NCI-H187 (cell line): ENCODE results near the gene POP7.
"Not testable (repeated sequence)": the region's sequence is repeated elsewhere in the genome, so short reads cannot be mapped to it uniquely, and the experiment has no call there.

Experiments used
- DNase-seq, 2 experiments: peaks; one replicate each; lab custom pipeline; 2025; lab: John Stamatoyannopoulos, UW

POP7 gene

DNA sequence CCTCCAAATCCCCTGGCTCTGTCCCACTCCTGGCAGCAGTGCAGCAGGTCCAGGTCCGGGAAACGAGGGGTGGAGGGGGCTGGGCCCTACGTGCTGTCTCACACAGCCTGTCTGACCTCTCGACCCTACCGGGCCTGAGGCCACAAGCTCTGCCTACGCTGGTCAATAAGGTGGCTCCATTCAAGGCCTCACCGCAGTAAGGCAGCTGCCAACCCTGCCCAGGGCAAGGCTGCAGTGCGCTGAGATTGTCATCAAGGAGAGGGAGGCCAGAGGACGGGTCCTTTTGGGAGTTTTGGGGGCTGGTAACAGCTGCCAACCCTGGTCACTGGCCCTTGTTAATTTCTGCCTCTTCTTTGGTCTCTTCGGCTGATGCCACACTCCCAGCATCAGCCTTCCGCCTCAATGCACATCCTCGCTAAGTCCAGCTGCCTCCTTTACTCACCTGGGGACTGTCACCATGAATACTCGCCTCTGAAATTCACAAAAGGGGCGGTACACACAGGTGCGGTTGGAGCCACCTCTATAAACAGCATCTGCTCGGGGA lies 17.9 kb downstream of the POP7 start:
- DNase-seq = no peak

GRCh38 chr7:100724364-100724763 lies 18.4 kb downstream of the POP7 start:
- DNase-seq = not testable (repeated sequence)

- DNase-seq = no peak
Measured at GRCh38 chr7:100726996-100727761, 21.3 kb downstream of the POP7 start.

DNA sequence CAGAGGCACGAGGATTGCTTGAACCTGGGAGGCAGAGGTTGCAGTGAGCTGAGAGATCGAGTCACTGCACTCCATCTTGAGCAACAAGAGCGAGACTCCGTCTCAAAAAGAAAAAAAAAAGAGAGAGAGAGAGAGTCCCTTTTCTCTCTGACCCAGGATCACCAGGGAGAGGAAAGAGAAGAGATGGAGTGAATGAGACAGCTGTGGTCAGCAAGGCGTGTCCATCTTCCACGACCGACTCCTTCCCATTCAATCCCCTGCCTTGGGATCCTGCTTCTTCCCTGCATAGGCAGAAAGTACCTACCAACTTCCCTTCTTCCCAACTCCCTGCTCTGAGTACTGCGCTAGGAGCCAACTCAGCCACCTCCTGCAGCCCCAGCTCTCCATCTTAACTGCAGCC lies 22.3 kb downstream of the POP7 start:
- DNase-seq = no peak

GRCh38 chr7:100730136-100730800 lies 24.3 kb downstream of the POP7 start:
- no peak for DNase-seq

- DNase-seq = no peak
Measured at GRCh38 chr7:100731937-100732636, 26.2 kb downstream of the POP7 start.

DNA sequence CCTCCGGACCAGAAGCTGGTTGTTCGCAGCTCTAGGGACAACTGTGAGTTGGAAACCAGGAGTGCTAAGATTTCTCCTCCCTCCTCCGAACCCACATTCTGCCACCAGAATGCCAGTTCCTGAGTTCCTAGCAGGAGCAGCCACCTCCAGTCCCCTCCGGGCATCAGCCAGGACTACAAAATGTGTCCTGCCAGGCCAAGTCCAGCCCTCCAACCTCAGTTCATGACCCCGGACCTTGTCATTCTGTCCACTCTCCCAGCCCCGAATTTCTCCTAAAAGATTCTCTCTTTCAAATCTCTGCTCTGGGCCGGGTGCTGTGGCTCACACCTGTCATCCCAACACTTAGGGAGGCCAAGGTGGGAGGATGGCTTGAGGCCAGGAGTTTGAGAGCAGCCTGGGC lies 29.8 kb downstream of the POP7 start:
- no peak for DNase-seq

GRCh38 chr7:100736671-100737070 lies 30.8 kb downstream of the POP7 start:
- DNase-seq = no peak

GRCh38 chr7:100739934-100740333 lies 34.0 kb downstream of the POP7 start:
- DNase-seq = no peak

DNA sequence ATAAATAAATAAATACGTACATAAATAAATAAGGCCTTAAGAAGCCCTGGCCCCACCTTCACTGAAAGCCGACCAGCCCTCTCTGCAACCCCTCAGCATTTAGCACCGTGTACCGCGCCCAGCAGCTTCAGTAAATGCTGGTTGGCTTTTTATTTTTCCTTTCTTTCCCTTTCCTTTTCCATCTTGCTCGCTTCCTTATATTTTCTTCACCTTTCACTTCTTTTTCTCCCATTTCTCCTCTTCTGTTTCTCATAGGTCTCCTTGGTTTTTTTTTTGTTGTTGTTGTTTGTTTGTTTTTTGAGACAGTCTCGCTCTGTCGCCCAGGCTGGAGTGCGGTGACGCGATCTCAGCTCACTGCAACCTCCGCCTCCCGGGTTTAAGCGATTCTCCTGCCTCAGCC lies 38.7 kb downstream of the POP7 start:
- DNase-seq = no peak

- DNase-seq = no peak
Measured at GRCh38 chr7:100745184-100745583, 39.3 kb downstream of the POP7 start.

DNA sequence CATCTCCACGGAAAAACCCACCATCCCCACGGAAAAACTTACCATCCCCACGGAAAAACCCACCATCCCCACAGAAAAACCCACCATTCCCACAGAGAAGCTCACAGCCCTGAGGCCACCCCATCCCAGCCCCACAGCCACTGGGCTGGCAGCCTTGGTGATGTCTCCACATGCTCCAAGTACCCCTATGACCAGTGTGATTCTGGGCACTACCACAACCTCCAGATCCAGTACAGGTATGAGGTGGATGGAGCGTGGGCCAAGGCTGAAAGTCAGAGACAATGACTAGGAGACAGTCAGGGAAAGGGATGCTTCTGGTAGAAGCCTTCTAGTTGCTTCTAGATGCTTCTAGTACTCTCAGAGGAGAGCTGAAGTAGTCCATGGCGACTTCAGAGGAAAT lies 47.1 kb downstream of the POP7 start:
- DNase-seq = no peak

DNA sequence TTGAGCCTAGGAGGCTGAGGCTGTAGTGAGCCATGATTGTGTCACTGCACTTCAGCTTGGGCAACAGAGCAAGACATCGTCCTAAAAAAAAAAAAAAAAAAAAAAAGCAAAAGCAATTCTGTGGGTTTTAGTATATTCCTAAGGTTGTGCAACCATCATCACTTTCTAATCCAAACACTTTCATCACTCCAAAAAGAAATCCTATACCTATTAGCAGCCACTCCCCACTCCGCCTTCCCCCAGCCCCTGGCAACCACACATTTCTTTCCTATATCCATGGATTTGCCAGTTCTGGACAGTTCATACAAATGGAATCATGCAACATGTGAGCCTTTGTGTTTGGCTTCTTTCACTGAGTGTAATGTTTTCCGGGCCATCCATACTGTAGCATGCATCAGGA lies 47.8 kb downstream of the POP7 start:
- DNase-seq = no peak
